ENCODE data around the gene RPSA. TPM values are rescaled to one million over a fixed set of nuclear protein-coding genes. Genes with fewer than 3 reads are reported as not detected.

Gene RPSA
- total RNA-seq, 1 experiment from 2014 or later, result 2,486 TPM

DNA sequence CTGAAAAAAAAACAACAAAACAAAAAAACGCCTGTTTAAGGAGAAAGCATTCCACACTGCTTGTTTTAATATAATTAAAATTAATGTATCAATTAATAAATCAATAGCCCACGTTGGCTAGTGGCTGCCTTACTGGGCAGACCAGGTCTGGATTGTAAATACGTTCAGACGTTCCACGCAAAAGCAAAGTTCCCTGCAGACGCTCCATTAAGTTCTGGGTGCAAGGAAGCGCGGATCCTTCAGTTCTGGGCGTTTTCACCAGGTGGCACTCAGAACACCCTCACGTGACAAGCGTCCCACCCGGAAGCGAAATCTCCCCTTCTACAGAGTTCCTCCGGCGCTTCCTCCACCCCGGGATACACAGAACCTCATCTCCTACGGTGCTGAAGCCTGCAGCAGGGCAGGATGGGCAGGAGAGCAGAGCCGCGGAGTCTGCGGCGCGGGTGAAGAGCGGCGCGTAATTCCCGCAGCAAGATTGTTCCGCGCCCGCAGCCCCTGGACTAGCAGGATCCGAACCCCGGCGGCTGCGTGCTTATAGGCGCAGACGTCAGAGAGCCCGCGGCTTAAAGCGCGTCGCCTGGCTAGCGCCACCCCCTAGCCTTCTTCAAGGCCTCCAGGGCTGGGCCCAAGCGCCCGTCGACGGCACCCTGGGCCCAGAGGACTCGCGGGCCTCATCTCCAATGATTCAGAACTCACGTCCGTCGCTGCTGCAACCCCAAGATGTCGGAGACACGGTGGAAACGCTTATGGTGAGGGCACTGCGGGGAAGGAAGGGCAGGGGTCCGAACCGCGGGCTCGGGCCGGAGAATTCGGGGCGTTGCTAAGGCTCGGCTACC, 23.3 kb upstream of the RPSA start, which contains the start of gene SLC25A38 (continued):
- TF ChIP-seq, protein P1, sequence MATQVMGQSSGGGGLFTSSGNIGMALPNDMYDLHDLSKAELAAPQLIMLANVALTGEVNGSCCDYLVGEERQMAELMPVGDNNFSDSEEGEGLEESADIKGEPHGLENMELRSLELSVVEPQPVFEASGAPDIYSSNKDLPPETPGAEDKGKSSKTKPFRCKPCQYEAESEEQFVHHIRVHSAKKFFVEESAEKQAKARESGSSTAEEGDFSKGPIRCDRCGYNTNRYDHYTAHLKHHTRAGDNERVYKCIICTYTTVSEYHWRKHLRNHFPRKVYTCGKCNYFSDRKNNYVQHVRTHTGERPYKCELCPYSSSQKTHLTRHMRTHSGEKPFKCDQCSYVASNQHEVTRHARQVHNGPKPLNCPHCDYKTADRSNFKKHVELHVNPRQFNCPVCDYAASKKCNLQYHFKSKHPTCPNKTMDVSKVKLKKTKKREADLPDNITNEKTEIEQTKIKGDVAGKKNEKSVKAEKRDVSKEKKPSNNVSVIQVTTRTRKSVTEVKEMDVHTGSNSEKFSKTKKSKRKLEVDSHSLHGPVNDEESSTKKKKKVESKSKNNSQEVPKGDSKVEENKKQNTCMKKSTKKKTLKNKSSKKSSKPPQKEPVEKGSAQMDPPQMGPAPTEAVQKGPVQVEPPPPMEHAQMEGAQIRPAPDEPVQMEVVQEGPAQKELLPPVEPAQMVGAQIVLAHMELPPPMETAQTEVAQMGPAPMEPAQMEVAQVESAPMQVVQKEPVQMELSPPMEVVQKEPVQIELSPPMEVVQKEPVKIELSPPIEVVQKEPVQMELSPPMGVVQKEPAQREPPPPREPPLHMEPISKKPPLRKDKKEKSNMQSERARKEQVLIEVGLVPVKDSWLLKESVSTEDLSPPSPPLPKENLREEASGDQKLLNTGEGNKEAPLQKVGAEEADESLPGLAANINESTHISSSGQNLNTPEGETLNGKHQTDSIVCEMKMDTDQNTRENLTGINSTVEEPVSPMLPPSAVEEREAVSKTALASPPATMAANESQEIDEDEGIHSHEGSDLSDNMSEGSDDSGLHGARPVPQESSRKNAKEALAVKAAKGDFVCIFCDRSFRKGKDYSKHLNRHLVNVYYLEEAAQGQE (IDR thresholded peaks at IDR 0.05; ENCODE audit: low read depth), result no peak
- TF ChIP-seq EZH2phosphoT487 (IDR thresholded peaks at IDR 0.05; ENCODE audit: borderline replicate concordance) (no peak), POLR2A (IDR thresholded peaks at IDR 0.05; ENCODE audit: borderline replicate concordance, extremely low read depth, insufficient read depth, insufficient read length) (peak; percentile 30)
- TF ChIP-seq, protein P2, sequence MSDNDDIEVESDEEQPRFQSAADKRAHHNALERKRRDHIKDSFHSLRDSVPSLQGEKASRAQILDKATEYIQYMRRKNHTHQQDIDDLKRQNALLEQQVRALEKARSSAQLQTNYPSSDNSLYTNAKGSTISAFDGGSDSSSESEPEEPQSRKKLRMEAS (IDR thresholded peaks at IDR 0.05), result peak; percentile 86

DNA sequence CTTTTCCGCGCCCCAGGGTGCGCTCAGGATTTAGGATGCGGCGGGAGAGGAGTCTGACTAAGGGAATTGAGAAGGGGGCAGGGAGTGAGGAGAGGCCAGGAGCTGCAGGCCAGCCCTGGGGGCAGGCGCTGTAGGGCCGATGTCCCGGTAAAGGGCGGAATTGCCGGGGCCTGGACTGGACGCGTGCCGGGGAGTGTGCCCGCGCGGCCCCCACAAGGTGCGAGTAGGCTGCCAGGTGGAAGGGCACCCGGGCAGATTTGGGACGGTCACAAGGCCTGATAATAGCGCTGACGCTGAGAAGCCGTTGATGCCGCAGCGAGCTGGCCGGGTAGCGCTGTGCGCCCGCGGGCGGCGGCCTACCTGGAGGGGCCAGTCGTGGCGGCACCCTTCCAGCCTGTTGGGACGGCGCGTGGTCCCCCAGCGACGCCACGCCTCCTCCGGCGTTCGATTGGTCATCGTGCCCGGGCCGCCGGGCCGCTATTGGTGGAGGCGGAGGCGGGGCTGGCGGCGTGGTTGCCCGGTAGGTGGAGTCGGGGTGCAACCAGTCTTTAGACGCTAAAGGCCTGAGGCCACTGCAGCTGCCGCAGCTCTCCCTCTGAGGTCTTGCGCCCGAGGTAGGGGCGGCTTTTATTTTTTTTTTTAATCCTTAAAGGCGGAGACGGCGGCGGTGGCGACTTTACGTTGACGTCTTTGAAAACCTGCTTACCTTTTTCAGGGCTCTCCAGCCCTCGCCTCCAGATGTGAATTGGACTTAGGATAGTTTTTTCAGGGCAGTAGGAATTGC, 22.4 kb upstream of the RPSA start:
- ChIA-PET CTCF (no interaction called here), RAD21 (ENCODE audit: low non-redundant PET in 1 of 2, low total read pairs in 2 of 2, uncharacterized antibody in 2 of 2, unreplicated experiment in 2 of 2) (no interaction called here), POLR2A (interaction anchor here (1.3 kb wide), 1 partner anchor 22 kb away, joined by 5 read pairs; the partner anchor contains the start of gene RPSA)
- no peaks in the 10 kb centered on the region for H3K9me2 ChIP-seq (ENCODE audit: insufficient read depth)
- intact Hi-C loops (cut with micrococcal nuclease), result loop anchor here (1.0 kb wide), 1 partner anchor 22 kb away; the partner anchor contains the start of gene RPSA
- H3K4me2 ChIP-seq (ENCODE audit: low read length), result peak overlapping the region; percentile 92
- H2AFZ ChIP-seq (ENCODE audit: low read depth, low read length, poor library complexity, severe bottlenecking), result no peak overlapping the region
- H3K27me3 ChIP-seq (ENCODE audit: insufficient read depth, low read length), result no peaks in the 10 kb centered on the region
- no peaks in the 10 kb centered on the region; a peak in 1 of 4 replicates for H3K36me3 ChIP-seq (ENCODE audit: control insufficient read depth in 1 of 2, insufficient read depth in 2 of 2, low read length in 2 of 2)
- H3K9ac ChIP-seq (ENCODE audit: low read length), result peak overlapping the region; percentile 97
- H3K27ac ChIP-seq (ENCODE audit: low read depth, low read length), result peak overlapping the region; percentile 89
- H3K4me3 ChIP-seq (replicated peaks in 1 of 2; ENCODE audit: low read depth in 1 of 2, low read length in 2 of 2), result peak overlapping the region; percentile 70 to 95
- no TSS peak for BruUV-seq (replicated peaks)
- DNase-seq (ENCODE audit: low read depth, low spot score), result peak; percentile 82
- peaks cover 18% of the 10 kb centered on the region; the same call in 1 of the 2 replicates for H4K20me1 ChIP-seq (ENCODE audit: insufficient read depth)
- ATAC-seq, result peak; percentile 81
- H3K9me3 ChIP-seq (ENCODE audit: control insufficient read depth in 1 of 2, insufficient read depth in 1 of 2, low read depth in 1 of 2, low read length in 2 of 2), result no peaks in the 10 kb centered on the region
- peaks cover 54% of the 10 kb centered on the region for H3K79me2 ChIP-seq (ENCODE audit: insufficient read depth, low read length)
- peaks cover 9 to 23% of the 10 kb centered on the region in 2 experiments; a peak in 3 of 4 replicates for H3K4me1 ChIP-seq (ENCODE audit: control insufficient read depth in 1 of 2, insufficient read depth in 2 of 2, low read length in 2 of 2)
- TF ChIP-seq JUND (IDR thresholded peaks at IDR 0.05), result no peak
- TF ChIP-seq POLR2AphosphoS5 (IDR thresholded peaks at IDR 0.05; ENCODE audit: low read depth, low read length), result peak; percentile 64
- TF ChIP-seq YY1 (IDR thresholded peaks at IDR 0.05; ENCODE audit: extremely low read depth, insufficient replicate concordance, low read depth, low read length), result no peak
- no peak for TF ChIP-seq ELF1 (IDR thresholded peaks at IDR 0.05; ENCODE audit: borderline replicate concordance, low read depth)
- TF ChIP-seq, protein P3, sequence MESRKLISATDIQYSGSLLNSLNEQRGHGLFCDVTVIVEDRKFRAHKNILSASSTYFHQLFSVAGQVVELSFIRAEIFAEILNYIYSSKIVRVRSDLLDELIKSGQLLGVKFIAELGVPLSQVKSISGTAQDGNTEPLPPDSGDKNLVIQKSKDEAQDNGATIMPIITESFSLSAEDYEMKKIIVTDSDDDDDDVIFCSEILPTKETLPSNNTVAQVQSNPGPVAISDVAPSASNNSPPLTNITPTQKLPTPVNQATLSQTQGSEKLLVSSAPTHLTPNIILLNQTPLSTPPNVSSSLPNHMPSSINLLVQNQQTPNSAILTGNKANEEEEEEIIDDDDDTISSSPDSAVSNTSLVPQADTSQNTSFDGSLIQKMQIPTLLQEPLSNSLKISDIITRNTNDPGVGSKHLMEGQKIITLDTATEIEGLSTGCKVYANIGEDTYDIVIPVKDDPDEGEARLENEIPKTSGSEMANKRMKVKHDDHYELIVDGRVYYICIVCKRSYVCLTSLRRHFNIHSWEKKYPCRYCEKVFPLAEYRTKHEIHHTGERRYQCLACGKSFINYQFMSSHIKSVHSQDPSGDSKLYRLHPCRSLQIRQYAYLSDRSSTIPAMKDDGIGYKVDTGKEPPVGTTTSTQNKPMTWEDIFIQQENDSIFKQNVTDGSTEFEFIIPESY (IDR thresholded peaks at IDR 0.05; ENCODE audit: extremely low read depth, insufficient replicate concordance, low read length), result no peak
- TF ChIP-seq, protein P2 (IDR thresholded peaks at IDR 0.05), result peak; percentile 95
- TF ChIP-seq, protein P1 (IDR thresholded peaks at IDR 0.05; ENCODE audit: low read depth), result no peak
